GM18870 (cell line): ENCODE measurements around the gene TAF5.
"Not testable (repeated sequence)": the region's sequence is repeated elsewhere in the genome, so short reads cannot be mapped to it uniquely, and the experiment has no call there.

Experiments used
- ATAC-seq: cut with Tn5 transposase; IDR thresholded peaks from one replicate; pipeline ENCODE4 v1.9.1; 2021; ENCODE audit warnings: moderate library complexity; ENCODE audit not compliant: unreplicated experiment

Gene TAF5

DNA sequence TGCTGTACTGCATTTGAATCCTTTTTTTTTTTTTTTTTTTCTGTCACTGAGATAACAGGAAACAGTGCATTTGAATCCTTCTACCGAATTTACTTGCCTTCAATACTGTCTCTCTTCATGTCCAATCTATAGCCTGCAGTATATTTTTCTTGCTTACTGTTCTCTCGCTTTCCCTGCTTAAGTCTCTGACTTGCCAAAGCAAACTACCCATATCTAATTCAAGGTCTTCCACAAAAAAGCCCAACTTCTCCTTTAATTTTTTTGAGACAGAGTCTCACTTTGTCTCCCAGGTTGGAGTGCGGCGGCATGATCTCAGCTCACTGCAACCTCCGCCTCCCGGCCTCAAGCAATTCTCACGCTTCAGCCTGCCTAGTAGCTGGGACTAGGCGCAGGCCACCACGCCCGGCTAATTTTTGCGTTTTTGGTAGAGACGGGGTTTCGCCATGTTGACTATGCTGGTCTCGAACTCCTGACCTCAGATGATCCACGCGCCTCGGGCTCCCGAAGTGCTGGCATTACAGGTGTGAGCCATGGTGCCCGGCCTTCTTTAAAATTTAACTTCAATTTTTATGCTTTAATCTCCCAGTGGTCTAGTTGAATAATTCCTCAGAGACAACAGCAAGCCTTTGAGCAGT, 29.5 kb downstream of the TAF5 start:
- no peak for ATAC-seq

DNA sequence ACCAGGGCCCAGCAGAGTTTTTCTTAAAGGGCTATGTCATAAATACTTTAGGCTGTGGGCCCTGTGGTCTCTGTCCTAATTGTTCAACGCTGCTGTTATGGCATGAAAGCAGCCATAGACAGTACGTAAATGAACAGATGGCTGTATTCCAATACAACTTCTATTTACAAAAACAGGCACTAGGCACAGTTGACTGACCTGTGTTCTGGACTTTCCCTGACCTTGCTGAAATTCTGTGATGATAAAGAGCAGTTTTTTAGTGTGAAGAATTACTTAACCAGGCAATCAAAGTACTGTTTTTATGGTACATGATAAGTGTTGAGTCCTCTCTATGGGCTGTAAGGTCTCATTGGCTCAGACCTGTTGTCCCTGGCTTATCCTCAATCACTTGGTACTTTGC, 45.8 kb downstream of the TAF5 start:
- ATAC-seq: no peak

DNA sequence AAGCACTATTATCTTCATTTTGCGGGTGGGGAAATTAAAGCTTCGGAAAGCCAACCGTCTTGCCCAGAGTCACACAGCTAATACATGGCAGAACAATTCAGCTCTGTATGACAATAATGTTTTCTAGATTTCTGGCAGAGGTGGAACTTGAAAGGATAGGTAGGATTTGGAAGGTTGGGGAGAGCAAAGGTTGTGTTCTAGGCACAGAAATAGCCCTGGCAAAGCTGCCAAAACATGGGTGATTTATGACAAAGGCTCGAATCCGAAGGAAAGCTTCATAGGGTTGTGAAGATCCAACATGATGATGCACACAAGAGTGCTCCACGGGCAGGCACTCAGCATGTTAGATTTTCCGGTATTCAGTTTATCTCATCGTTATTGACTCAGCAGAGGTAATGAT, 47.8 kb downstream of the TAF5 start:
- ATAC-seq: no peak

DNA sequence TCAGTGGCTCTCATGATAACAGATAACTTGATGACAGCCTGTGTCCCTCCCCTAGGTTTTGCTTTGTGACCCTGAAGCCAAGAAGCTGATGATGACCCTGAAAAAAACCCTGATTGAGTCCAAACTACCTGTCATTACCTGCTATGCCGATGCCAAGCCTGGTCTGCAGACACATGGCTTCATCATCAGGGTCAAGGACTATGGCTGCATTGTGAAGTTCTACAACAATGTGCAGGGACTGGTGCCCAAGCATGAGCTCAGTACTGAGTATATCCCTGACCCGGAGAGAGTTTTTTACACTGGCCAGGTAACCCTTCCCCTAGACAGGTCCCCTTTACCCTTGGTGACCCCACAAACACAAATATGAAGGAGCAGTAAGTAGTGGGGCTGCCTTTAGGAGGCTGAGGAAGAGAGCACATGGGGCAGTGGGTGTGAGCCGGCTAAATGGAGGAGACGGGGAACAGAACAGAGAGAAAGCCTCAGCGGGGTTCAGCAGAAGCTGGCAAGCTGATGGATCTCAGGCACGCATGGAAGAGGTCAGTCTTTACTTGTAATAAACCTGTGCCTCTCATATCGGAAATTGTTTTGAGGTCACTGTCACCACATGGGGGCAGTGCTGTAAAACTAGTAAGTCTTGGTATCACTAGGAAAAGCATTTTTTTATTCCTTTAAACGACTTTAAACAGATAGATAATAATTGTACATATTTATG, 48.8 kb downstream of the TAF5 start:
- ATAC-seq: no peak

DNA sequence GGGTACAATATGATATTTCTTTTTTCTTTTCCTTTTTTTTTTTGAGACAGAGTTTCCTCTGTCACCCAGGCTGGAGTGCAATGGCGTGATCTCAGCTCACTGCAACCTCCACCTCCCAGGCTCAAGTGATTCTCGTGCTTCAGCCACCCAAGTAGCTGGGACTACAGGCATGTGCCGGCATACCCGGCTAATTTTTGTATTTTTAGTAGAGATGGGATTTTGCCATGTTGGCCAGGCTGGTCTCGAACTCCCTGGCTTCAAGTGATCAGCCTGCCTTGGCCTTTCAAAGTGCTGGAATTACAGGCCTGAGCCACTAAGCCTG, 49.3 kb downstream of the TAF5 start:
- not testable (repeated sequence) for ATAC-seq

DNA sequence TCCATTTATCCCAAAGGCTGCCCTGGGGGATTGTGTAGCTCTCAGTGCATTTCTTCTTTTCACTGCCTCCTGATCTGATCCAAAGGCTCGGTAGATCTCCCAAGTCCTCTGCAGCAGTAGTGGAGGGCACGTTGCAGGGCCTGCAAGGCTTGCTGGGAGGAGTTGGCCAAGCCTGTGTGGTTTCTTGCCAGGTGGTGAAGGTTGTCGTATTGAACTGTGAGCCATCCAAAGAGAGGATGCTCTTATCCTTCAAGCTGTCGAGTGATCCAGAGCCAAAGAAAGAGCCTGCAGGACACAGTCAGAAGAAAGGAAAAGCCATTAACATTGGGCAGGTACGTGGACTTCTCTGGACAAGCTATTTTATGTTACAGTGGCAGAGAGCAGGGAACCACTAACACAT, 49.8 kb downstream of the TAF5 start:
- no peak for ATAC-seq

DNA sequence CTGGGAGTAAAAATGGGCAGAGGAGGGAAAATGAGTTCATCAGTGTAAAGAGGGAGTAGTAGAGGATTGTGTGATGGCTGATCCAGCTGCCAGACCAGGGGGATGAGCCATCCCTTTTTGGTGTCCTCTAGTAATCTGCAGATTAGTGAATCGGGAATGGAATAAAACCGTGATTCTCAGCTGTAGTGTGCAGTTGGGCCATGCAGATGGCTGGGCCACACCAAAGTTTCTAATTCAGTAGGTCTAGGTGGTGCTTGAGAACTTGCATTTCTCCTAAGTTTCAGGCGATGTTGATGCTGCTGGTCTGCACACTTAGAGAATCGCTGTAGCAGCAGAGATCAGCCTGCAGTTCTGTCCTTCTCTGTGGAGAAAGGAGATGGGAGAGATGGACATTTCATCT, 51.3 kb downstream of the TAF5 start:
- ATAC-seq: no peak

DNA sequence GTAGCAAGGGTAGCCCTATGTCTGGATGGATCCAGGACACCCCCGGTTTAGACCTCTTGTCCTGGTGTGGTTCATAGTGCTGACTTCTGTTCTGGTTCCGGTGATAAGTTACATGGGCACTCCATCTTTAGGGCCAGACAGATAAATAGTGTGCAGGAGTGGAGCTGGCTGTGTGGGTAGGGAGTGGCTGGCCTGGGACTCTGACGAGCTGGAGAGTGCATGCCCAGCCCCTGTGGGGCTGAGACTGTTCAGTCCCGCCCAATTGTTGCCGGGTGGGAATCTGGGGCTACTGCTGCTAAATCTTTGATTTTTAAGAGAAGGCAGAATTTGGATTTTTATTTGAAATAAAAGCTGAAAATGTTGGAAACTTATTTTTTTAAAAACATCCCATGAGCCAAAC, 56.0 kb downstream of the TAF5 start:
- no peak for ATAC-seq

DNA sequence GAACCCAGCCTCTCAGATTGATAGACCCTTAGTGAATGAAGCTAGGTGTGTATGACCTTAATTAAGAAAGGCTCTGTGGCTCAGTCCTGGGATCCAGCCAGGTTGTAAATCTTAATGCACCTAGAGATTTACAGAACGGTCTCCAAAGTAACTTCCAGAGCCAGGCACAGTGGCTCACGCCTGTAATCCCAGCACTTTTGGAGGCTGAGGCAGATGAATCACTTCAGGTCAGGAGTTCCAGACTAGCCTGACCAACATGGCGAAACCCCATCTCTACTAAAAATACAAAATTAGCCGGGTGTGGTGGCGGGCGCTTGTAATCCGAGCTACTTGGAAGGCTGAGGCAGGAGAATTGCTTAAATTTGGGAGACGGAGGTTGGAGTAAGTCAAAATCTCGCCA, 60.1 kb downstream of the TAF5 start:
- ATAC-seq: no peak

DNA sequence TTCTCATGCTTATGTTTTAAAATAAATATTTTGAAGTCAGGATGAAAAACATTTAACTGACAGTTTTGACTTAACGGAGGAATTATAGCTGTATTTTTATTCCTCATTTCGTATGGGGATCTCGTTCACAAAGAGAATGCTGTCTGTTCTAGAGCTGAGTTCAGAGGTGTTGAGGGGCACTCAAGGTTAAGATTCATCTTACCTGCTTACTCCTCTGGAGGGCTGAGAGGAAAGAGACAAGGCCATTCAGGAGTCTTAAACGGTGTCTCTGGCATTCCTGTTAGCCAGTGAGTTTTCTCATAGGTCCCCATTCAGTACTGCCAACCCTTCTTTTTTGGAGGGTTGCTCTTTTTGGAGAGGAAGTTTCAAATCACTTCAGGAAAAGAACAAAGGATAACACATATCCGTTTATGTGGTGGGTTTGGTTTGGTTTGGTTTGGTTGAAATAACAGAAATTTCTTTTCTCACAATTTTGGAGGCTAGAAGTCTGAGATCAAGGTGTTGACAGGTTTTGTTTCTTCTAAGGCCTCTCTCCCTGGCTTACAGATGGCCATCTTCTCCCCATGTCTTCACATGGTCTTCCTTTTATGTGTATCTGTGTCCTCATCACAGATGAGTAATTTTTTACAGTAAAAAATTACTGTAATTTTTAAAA, 61.3 kb downstream of the TAF5 start:
- no peak for ATAC-seq

DNA sequence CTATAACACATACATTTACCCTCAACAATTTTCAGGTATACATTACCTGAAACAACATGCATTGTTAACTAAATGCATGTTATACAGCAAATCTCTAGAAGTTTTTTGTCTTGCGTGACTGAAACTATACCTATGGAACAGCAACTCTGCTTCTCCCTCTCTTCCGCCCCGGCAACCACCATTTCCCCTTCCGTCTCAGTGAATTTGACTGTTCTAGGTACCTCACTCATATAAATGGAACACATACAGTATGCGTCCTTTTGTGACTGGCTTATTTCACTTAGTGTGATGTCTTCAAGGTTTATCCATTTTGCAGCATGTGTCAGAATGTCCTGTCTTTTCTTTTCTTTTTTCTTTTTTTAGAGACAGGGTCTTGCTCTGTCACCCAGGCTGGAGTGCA, 61.9 kb downstream of the TAF5 start:
- ATAC-seq: no peak

DNA sequence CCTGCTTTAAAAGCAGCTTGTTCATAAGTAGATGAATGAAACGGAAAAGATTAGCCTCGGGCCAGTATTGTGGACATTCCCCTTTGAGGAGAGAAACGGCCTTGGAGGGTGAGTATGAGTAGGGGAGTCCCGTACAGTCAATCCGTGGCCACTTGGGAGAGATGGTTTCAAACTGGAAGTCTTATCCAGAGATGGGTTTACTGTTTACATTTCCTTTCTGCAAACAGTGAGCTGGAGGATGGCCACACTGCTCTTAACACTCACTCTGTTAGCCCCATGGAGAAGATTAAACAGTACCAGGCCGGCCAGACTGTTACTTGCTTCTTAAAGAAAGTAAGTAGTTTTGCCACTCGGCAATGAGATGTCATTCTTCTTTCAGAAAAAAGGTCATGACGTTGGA, 64.1 kb downstream of the TAF5 start:
- no peak for ATAC-seq

DNA sequence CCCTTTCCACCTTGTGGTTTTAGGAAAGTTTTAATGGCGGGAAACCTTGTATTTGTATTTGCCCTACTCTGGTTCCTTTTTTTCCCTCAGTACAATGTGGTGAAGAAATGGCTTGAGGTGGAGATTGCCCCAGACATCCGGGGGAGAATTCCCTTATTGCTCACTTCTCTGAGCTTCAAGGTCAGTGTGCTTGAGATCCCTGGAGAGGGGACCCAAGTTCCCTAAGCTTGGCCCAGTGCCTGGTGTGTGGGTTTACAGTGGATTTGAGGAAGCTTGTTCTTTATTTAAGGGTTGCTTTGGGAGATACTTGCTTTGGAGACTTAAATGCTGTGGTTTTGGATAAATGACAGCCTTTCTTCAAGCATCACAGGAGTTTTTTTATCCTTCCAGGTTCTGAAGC, 66.1 kb downstream of the TAF5 start:
- no peak for ATAC-seq
